Bronchial epithelial cell (primary cell): ENCODE results near the gene CST6. TPM values are rescaled to one million over a fixed set of nuclear protein-coding genes. Genes with fewer than 3 reads are reported as not detected.

Experiments
- DNase-seq: peaks from one replicate; pipeline ENCODE4 v3.0.0-alpha.2; 2010; ENCODE audit warnings: low read depth
- FAIRE-seq: peaks from 2 replicates; lab custom pipeline; 2011; peaks lifted over from hg19 to GRCh38; lab: Jason Lieb, UNC
- H3K27me3 ChIP-seq: 2 replicates; pipeline ENCODE4 v1.5.1; 2011; ENCODE audit warnings: low read length; ENCODE audit not compliant: control insufficient read depth, insufficient read depth
- H3K36me3 ChIP-seq: 2 replicates; pipeline ENCODE4 v1.5.1; 2011; ENCODE audit warnings: low read length; ENCODE audit not compliant: control insufficient read depth, insufficient read depth
- H3K4me3 ChIP-seq: 2 replicates; pipeline ENCODE4 v1.5.1; 2011; ENCODE audit warnings: mild to moderate bottlenecking, low read depth, low read length, control low read depth
- CTCF ChIP-seq: IDR thresholded peaks from 2 replicates; pipeline ENCODE4 v1.5.1; 2011; ENCODE audit warnings: mild to moderate bottlenecking, moderate library complexity, low read length, control low read depth, inconsistent platforms; ENCODE audit not compliant: insufficient read depth, severe bottlenecking
- total RNA-seq: library from RNA; depleted of rRNA; stranded (reverse); fragments of >200 nt; gene quantifications from 2 replicates; pipeline ENCODE4 v1.2.1, GENCODE V29; 2014

The CST6 gene
- 3.9 and 4.4 TPM in 2 replicates for total RNA-seq

- no peak within 1 kb of the TSS for H3K4me3 ChIP-seq
- FAIRE-seq (no peak), DNase-seq (no peak)
- no peaks in the 10 kb centered on the region for H3K27me3 ChIP-seq
- no peak for TF ChIP-seq CTCF
- H3K36me3 ChIP-seq: no peaks in the 10 kb centered on the region
These were observed at the start of gene CST6 for GRCh38 chr11:66011785-66012303. Gene CST6 (plus strand): TSS chr11:66012008. CDS start chr11:66012045, 37 bp downstream.

- peaks cover 26% of the 10 kb centered on the region for H3K36me3 ChIP-seq
- FAIRE-seq (no peak), DNase-seq (no peak)
- no peaks in the 10 kb centered on the region for H3K27me3 ChIP-seq
- TF ChIP-seq CTCF: no peak
- H3K4me3 ChIP-seq: peak overlapping the region; percentile 79
These were observed 49.7 kb upstream of the CST6 start for GRCh38 chr11:65962141-65962564.

GRCh38 chr11:65964906-65965305 is 46.9 kb upstream of the CST6 start:
- peaks cover 35% of the 10 kb centered on the region for H3K36me3 ChIP-seq
- FAIRE-seq: no peak
- H3K27me3 ChIP-seq: no peaks in the 10 kb centered on the region
- DNase-seq: no peak
- no peak overlapping the region for H3K4me3 ChIP-seq
- no peak for TF ChIP-seq CTCF

GRCh38 chr11:65965986-65966762 is 45.6 kb upstream of the CST6 start:
- H3K27me3 ChIP-seq: no peaks in the 10 kb centered on the region
- FAIRE-seq (no peak), DNase-seq (no peak)
- no peak overlapping the region for H3K4me3 ChIP-seq
- H3K36me3 ChIP-seq: peaks cover 35% of the 10 kb centered on the region
- TF ChIP-seq CTCF: no peak

- H3K4me3 ChIP-seq: no peak overlapping the region
- no peak for FAIRE-seq
- DNase-seq: no peak
- peaks cover 35% of the 10 kb centered on the region for H3K36me3 ChIP-seq
- no peaks in the 10 kb centered on the region for H3K27me3 ChIP-seq
- no peak for TF ChIP-seq CTCF
These were observed 44.4 kb upstream of the CST6 start for GRCh38 chr11:65967329-65967934.
